OCI-LY3 (cell line): ENCODE data around the gene DOCK9.

Experiments
- EZH2phosphoT487 ChIP-seq: fragments of 200-600 bp; shearing (Covaris generic); IDR thresholded peaks from 2 replicates; pipeline ENCODE4 v1.6.1; 2018; ENCODE audit warnings: antibody characterized with exemption, mixed run types, low read depth
- TF ChIP-seq, protein P1 (sequence below): fragments of 200-600, 300-600 bp; sonication (generic); IDR thresholded peaks from 2 replicates; pipeline ENCODE4 v1.5.1; 2014; ENCODE audit warnings: antibody characterized with exemption, low read length, low read depth

DNA sequence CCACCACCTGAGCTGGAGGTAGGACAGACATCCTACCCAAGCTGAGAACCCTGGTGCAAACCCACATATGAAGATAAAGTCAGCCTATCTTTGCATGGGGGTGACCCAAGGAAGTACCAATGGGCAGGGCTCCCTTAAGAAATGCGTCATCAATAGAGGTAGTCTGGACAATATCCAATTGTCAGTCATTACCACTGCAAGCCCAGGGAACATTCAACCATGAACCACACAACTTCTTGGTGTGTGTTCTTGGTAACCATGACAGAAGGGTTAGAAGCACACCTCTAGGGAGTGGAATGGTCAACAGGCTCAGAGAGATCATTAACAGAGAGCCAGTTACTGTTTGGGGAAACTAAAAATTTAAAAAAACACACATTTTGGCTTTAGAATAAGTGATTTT, 34.7 kb upstream of the DOCK9 start:
- TF ChIP-seq EZH2phosphoT487, result no peak
- TF ChIP-seq, protein P1, sequence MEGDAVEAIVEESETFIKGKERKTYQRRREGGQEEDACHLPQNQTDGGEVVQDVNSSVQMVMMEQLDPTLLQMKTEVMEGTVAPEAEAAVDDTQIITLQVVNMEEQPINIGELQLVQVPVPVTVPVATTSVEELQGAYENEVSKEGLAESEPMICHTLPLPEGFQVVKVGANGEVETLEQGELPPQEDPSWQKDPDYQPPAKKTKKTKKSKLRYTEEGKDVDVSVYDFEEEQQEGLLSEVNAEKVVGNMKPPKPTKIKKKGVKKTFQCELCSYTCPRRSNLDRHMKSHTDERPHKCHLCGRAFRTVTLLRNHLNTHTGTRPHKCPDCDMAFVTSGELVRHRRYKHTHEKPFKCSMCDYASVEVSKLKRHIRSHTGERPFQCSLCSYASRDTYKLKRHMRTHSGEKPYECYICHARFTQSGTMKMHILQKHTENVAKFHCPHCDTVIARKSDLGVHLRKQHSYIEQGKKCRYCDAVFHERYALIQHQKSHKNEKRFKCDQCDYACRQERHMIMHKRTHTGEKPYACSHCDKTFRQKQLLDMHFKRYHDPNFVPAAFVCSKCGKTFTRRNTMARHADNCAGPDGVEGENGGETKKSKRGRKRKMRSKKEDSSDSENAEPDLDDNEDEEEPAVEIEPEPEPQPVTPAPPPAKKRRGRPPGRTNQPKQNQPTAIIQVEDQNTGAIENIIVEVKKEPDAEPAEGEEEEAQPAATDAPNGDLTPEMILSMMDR, result no peak
